ENCODE results near the gene TGFB1I1. TPM values are rescaled to one million over a fixed set of nuclear protein-coding genes. Genes with fewer than 3 reads are reported as not detected.

TGFB1I1 gene
- total and polyA plus RNA-seq, 2 donors (not counting 3 experiments of a cell fraction or from before 2014, with no cell fraction given), result 73.7 to 115 TPM

- POLR2A ChIA-PET, result no interaction called here
- H3K4me3 ChIP-seq (replicated peaks in 1 of 3; ENCODE audit: insufficient read depth in 1 of 3, low read depth in 1 of 3, low read length in 3 of 3), result no peak overlapping the region
- CTCF ChIA-PET, result no interaction called here
- H3K27ac ChIP-seq (ENCODE audit: insufficient read depth, low read depth, low read length), result no peak overlapping the region
- H3K36me3 ChIP-seq (ENCODE audit: control insufficient read depth in 2 of 2, extremely low read depth in 1 of 2, insufficient read depth in 2 of 2, low read length in 2 of 2), result no peaks in the 10 kb centered on the region
- no peak overlapping the region for H2AFZ ChIP-seq (ENCODE audit: low read depth, low read length)
- intact Hi-C loops (cut with micrococcal nuclease) (no loop called here), dilution Hi-C loops (cut with MboI; ENCODE audit: extremely low pct_ligation_motif_present, low sequenced_read_pairs) (no loop called here)
- H3K9me3 ChIP-seq (replicated peaks; ENCODE audit: control insufficient read depth, insufficient read depth, low read length), result no peaks in the 10 kb centered on the region
- DNase-seq (ENCODE audit: low read depth, low spot score) (no peak), FAIRE-seq (no peak)
- no peak overlapping the region for H3K4me2 ChIP-seq (ENCODE audit: insufficient read depth, low read length)
- peaks cover under 1 to 7% of the 10 kb centered on the region in 2 experiments for H3K27me3 ChIP-seq (ENCODE audit: control insufficient read depth in 2 of 2, insufficient read depth in 2 of 2, low read length in 2 of 2)
- H3K9ac ChIP-seq (replicated peaks; ENCODE audit: extremely low read depth, insufficient read depth, low read length), result no peak overlapping the region
- no peak for TF ChIP-seq FOS (IDR thresholded peaks at IDR 0.05; ENCODE audit: borderline replicate concordance, insufficient read depth, low read length)
- TF ChIP-seq CTCF (IDR thresholded peaks at IDR 0.05; ENCODE audit: extremely low read depth in 1 of 2, insufficient read depth in 1 of 2, low read depth in 1 of 2, low read length in 2 of 2), result no peak
- TF ChIP-seq POLR2A (IDR thresholded peaks at IDR 0.05; ENCODE audit: low read depth, low read length), result no peak
- TF ChIP-seq POLR2AphosphoS5 (IDR thresholded peaks at IDR 0.05; ENCODE audit: insufficient read depth, low read depth, low read length), result no peak
- TF ChIP-seq EZH2 (IDR thresholded peaks at IDR 0.05; ENCODE audit: borderline replicate concordance, low read depth, low read length, severe bottlenecking), result no peak
- TF ChIP-seq MAX (IDR thresholded peaks at IDR 0.05; ENCODE audit: insufficient read depth, insufficient read length), result no peak
- TF ChIP-seq JUN (IDR thresholded peaks at IDR 0.05; ENCODE audit: borderline replicate concordance, insufficient read depth, insufficient read length, low read depth), result no peak
- no peak for TF ChIP-seq GATA2 (IDR thresholded peaks at IDR 0.05; ENCODE audit: insufficient read depth, insufficient read length, low read depth, low read length)
- no peak for TF ChIP-seq MYC (IDR thresholded peaks at IDR 0.05; ENCODE audit: low read depth, low read length)
- no peaks in the 10 kb centered on the region for H3K79me2 ChIP-seq (ENCODE audit: control insufficient read depth, insufficient read depth, low read length)
- no peaks in the 10 kb centered on the region for H3K9me1 ChIP-seq (replicated peaks; ENCODE audit: control insufficient read depth, extremely low read depth, insufficient read depth, low read length)
- H3K4me1 ChIP-seq (ENCODE audit: control insufficient read depth, extremely low read depth, insufficient read depth, low read length), result no peaks in the 10 kb centered on the region
- no peaks in the 10 kb centered on the region for H4K20me1 ChIP-seq (replicated peaks; ENCODE audit: control insufficient read depth, extremely low read depth, insufficient read depth, low read length)
- BruUV-seq (replicated peaks), result no TSS peak
Measured at GRCh38 chr16:31435341-31436220, 36.4 kb upstream of the TGFB1I1 start.
